HG03108 (cell line): ENCODE measurements around the gene CCDC6.
A peak's percentile ranks its signal among the peaks of the same experiment; 100 is the strongest.

Source experiments
- ATAC-seq: cut with Tn5 transposase; IDR thresholded peaks from one replicate; pipeline ENCODE4 v1.9.1; 2021; ENCODE audit warnings: moderate library complexity; ENCODE audit not compliant: unreplicated experiment

Gene CCDC6

DNA sequence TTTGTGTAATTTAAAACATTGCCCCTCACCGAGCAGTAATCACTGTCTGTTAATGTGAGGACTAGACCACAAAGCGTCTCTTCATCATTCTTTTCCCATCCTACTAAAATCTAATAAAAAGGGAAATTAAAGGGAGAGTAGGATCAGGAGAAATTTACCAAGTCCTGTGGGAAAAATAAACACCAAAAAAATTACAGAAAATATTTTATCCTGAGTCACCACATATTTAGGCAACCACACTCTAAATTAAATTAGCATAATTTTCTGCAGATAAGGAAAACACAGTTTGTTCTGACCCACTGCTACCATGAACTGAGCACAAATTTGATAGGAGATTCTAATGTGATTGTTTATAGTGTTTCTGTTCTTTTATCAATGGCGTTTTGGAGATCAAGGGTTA, 49.3 kb downstream of the CCDC6 start:
- no peak for ATAC-seq

DNA sequence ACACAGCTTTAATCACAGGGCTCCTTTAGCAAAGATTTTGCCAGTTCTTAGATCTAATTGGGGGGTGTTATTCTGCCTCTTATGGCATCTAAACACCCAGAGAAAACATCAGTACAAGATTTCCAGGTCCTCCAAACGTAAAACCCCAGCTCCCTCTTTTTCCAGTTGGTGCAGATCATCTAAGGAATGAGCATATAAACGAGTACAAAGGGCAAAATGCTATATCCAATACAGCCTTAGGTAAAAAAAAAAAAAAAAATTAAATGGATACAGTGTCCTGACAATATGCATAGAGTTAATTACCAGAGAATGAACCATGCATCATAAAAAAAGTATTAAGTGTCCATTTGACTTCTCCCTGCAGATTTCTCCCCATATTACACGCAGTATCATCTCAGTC, 50.3 kb downstream of the CCDC6 start:
- no peak for ATAC-seq

DNA sequence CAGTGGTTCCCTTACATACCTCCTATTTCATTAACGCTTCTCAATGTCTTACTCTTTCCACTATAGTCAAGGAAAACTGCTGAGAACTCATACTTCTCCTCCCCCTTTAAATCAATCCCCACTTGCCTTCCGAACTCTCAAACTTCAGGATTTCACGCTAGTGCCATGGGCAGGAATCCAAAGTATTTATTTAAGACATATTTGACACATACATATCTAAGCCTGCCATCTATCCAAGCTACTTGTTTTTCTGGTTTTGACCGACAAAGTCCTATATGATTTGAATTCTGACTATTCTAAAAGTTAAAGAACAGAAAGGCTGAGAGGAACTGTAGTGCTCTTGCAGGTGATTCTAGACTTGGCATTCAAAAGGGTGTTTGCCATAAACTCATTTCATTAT, 51.8 kb downstream of the CCDC6 start:
- ATAC-seq: no peak

- no peak for ATAC-seq
Observed at GRCh38 chr10:59852670-59853069, 53.7 kb downstream of the CCDC6 start.

- ATAC-seq: no peak
Observed at GRCh38 chr10:59851864-59852263, 54.5 kb downstream of the CCDC6 start.

- no peak for ATAC-seq
Observed at GRCh38 chr10:59847888-59848287, 58.5 kb downstream of the CCDC6 start.

DNA sequence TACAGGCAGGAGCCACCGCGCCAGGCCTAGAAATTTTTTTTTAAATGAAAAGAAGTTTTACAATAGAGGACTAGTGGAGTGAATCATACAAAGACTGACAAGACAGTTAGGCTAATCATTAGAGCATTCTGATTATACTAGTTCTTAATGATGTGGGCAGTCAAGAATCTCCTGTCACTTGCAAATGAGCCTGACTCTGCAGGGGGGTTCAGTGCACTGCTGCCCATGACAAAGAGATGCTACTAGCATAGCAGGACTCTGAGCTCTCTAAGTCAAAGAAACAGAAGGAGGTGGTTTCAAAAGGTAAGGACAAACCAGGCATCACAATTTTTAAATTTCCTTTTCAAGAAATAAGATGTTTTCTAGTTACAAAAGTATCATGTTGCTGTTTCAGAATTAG, 59.0 kb downstream of the CCDC6 start:
- ATAC-seq: no peak

GRCh38 chr10:59844436-59844835, 61.9 kb downstream of the CCDC6 start:
- no peak for ATAC-seq

DNA sequence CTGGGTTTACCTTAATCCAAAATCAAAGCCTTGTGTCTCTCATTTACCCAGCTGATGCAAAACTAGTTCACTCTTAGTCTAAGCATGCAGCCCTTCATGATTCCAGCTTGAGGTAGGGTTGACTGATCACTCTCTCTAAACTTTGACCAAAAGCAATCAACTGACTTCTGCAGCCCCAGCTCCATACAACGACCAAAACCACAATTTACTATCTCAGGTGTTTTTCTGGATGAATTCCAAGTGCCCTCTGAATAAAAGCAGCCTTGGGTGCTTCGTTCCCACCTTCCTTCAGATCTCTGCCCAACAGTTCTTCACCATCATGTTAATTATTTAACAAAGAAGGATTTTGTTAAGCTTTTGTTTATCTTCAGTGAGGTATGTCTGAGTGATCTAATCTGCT, 62.6 kb downstream of the CCDC6 start:
- no peak for ATAC-seq

DNA sequence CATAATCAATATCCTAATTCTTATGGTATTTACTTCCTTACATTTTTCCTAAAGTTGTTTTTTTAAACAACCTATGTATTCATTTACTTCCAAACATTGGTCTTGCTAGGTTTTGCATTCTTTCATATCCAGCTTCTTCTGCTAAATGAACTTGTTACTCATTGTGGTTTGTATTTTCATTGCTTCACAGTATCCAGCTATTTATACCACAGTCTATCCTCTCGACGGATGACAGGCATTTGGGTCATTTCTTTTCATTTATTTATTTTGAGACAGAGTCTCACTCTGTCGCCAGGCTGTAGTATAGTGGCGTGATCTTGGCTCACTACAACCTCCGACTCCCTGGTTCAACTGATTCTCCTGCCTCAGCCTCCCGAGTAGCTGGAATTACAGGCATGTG, 66.8 kb downstream of the CCDC6 start:
- no peak for ATAC-seq

- ATAC-seq: no peak
Observed at GRCh38 chr10:59838085-59838789, 68.1 kb downstream of the CCDC6 start.

- ATAC-seq: no peak
Observed at GRCh38 chr10:59833810-59834209, 72.5 kb downstream of the CCDC6 start.

GRCh38 chr10:59832506-59832905, 73.8 kb downstream of the CCDC6 start:
- no peak for ATAC-seq

GRCh38 chr10:59831658-59832503, 74.5 kb downstream of the CCDC6 start:
- ATAC-seq: no peak

DNA sequence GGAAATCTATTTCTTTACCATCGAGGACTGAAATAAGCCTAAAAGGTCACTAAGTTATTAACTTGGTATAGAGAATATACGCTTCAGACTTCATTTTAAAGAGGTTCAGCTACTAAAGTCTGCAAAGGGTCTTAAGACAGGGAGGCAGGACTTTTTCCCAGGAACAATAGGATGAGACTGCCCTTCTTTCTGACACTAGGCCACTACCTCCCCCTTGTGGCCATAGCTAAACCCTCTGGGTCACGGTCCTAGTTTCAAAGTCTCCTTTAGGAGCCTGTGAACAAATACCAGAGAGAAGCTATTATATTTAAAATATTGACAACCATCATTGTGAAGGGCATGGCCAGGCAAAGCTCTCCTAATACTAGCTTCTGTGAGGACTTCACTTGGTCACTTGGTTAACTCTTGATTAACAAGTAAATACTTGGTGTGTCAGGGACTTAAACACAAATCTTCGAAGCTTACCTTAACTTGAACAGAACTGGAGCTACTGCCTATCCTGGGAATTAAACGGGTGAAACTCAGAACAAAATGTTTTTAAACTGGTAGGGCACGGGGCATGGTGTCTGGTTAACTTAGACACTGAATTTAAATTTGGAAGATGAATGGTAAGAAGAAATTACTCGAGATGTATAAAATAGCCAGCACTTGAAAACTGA, 75.6 kb downstream of the CCDC6 start:
- no peak for ATAC-seq

GRCh38 chr10:59829601-59830000, 76.8 kb downstream of the CCDC6 start:
- ATAC-seq: peak; percentile 46

DNA sequence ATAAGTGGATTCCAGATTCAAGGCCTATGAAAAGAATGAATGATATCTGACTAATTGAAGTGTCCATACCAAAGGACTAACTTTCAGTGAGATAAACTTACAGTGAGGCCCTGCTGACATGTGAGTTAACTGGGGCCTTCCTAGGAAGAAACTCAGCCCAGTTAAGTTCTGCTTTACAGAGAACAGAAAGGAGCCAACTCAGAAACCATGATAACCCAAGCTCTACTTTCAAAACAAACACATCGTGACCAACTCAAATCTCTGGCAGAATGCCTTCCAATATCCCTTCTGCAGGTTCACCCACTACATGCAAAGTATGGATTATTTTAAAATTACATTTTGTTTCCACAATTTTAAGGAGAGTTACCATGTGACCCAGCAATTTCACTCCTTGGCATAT, 77.3 kb downstream of the CCDC6 start:
- ATAC-seq: no peak

DNA sequence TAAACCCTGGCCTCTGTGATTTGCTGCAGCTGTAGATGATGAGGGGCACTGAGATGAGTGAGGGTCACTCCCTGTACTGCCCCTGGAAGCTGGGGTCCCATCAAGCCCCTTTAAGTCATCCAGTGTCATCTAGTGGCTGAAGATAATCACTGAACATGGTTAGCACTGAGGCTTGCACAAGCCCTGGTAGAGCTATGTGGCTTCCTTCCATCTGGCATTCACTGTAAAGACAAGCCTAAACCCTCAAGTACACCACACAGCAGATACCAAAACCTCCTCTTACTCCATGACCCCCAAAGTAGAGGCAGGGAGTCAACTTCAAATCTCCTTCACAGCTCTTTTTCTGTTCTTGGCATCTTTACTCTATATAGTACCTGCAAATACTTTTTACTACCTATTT, 80.4 kb downstream of the CCDC6 start:
- no peak for ATAC-seq

DNA sequence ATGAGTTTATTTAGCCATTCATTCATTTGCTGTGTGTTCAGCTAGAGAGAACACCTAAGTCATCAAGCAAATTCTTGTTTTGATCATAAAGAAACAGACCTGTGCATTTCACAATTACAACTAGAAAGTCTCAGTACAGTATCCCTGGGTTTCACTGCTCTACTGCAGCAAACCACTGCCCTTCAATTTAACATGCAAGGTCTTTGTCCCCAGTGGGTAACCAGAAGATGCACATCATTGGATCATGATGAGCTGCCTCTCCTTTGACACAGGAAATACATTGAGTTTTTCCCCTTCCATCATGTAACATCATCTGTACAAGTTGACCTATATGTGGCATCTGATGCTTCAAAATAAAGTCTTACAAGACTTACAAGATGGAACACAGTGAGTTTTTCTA, 82.6 kb downstream of the CCDC6 start:
- no peak for ATAC-seq

- no peak for ATAC-seq
Observed at GRCh38 chr10:59823111-59823510, 83.2 kb downstream of the CCDC6 start.

GRCh38 chr10:59820471-59820870, 85.9 kb downstream of the CCDC6 start:
- ATAC-seq: no peak

GRCh38 chr10:59819683-59820082, 86.7 kb downstream of the CCDC6 start:
- ATAC-seq: no peak
